Islet of Langerhans (tissue), 1 donor: ENCODE measurements around the gene B4GALT5.
A peak's percentile ranks its signal among the peaks of the same experiment; 100 is the strongest.

Experiments
- FAIRE-seq: peaks from one replicate; lab custom pipeline; 2011; peaks lifted over from hg19 to GRCh38; lab: Jason Lieb, UNC

Gene B4GALT5

GRCh38 chr20:49699200-49699992 lies 14.3 kb downstream of the B4GALT5 start:
- FAIRE-seq, result no peak

GRCh38 chr20:49698477-49698876 lies 15.2 kb downstream of the B4GALT5 start:
- FAIRE-seq, result no peak

GRCh38 chr20:49697071-49697470 lies 16.6 kb downstream of the B4GALT5 start:
- no peak for FAIRE-seq

- no peak for FAIRE-seq
Observed at GRCh38 chr20:49696594-49696993, 17.1 kb downstream of the B4GALT5 start.

- no peak for FAIRE-seq
Observed at GRCh38 chr20:49695830-49696229, 17.8 kb downstream of the B4GALT5 start.

GRCh38 chr20:49694450-49695071 lies 19.1 kb downstream of the B4GALT5 start:
- FAIRE-seq, result no peak

GRCh38 chr20:49693435-49694171 lies 20.1 kb downstream of the B4GALT5 start:
- no peak for FAIRE-seq

- FAIRE-seq, result no peak
Observed at GRCh38 chr20:49692941-49693340, 20.7 kb downstream of the B4GALT5 start.

- FAIRE-seq, result no peak
Observed at GRCh38 chr20:49691818-49692568, 21.7 kb downstream of the B4GALT5 start.

- FAIRE-seq, result peak; percentile 90
Observed at GRCh38 chr20:49690899-49691620, 22.6 kb downstream of the B4GALT5 start.

GRCh38 chr20:49687595-49688567 lies 25.8 kb downstream of the B4GALT5 start:
- no peak for FAIRE-seq

- peak; percentile 5 for FAIRE-seq
Observed at GRCh38 chr20:49685809-49686208, 27.9 kb downstream of the B4GALT5 start.

GRCh38 chr20:49685161-49685601 lies 28.5 kb downstream of the B4GALT5 start:
- FAIRE-seq, result no peak

- FAIRE-seq, result no peak
Observed at GRCh38 chr20:49684335-49684997, 29.2 kb downstream of the B4GALT5 start.

- no peak for FAIRE-seq
Observed at GRCh38 chr20:49682798-49683197, 30.9 kb downstream of the B4GALT5 start.

GRCh38 chr20:49682278-49682677 lies 31.4 kb downstream of the B4GALT5 start:
- no peak for FAIRE-seq

GRCh38 chr20:49681850-49682216 lies 31.8 kb downstream of the B4GALT5 start:
- FAIRE-seq, result no peak

GRCh38 chr20:49680484-49680883 lies 33.2 kb downstream of the B4GALT5 start:
- FAIRE-seq, result no peak

GRCh38 chr20:49679634-49680033 lies 34.0 kb downstream of the B4GALT5 start:
- FAIRE-seq, result no peak
